Immature natural killer cell (primary cell): ENCODE results near the gene FIBIN. TPM values are rescaled to one million over a fixed set of nuclear protein-coding genes. Genes with fewer than 3 reads are reported as not detected.

ENCODE experiments used
- polyA plus RNA-seq, 3 donors: library from polyadenylated mRNA; unstranded; fragments of 300-500 nt; fragmentation: Illumina TruSeq; gene quantifications; one replicate each; pipeline ENCODE4 v1.2.3, GENCODE V29; 2021

The FIBIN gene
- polyA plus RNA-seq, 3 donors from 2014 or later: not detected

Other genes starting within 250 kb of the FIBIN start
- not detected for gene BBOX1, start 46.7 kb downstream of the FIBIN start, polyA plus RNA-seq